ENCODE measurements around the gene RPS6KA2.

RPS6KA2 gene

DNA sequence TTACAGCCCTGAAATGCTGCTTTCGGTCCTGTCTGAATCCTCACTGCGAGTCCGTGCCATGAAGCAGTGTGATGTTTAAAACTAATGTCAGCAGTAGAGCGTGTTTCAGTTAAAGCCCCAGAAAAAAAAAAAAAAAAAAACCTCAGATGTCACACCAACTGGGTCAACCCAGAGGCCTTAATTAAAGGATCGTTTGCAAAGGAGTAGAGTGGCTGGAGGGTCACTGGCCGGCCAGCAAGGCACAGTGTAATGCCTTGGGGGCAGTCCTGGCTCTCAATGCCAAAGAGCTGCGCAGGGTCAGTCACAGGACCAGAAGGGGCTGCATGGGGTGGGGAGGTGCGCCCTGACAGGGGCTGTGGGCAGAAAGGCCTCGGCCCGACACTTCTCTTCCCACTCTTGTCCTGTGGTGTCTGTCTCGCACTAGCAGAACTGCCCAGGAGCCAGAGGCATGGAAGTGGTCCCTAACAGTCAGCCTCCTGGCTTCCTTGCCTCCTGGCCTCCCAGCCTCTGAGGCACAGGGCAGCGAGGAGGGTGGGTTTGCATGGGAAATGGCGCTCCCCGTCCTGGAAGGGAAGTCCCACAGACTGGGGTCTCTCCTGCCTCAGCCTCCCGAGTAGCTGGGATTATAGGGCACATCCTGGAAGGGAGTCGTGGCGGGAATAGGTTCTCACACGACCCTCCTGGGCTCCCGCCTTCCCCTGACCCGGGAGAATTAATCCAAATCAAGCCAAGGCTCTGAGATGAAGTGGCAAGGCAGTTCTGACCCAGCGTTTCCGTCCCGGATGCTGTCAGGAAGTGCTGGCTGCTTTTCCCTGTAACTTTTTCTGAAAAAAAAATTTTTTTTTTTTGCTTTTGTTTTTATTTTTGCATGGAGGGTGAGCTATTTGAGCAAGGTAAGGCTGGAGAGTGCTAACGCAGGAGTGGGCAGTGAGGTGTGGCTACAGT, 190.6 kb downstream of the RPS6KA2 start:
- no peak for DNase-seq

DNA sequence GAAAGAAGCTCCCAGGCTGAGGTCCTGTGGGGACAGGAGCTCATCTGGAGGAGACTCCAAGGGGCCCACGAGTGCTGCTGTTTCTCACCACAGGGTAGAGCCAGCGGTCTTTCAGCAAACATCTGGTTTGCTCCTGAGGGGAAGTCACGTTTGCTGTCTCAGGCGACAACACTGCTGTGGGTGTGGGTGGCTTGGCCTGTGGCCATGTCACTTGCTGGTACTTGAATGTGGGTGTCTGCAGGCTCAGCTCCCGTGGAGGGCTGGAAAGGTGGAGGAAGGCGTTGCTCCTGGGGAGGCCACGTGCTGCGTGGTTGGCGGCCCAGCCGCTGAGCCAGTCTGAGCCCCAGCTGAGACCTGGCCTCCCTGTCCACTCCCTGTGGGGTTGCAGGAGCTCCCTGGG, 191.5 kb downstream of the RPS6KA2 start:
- no peak for DNase-seq

DNA sequence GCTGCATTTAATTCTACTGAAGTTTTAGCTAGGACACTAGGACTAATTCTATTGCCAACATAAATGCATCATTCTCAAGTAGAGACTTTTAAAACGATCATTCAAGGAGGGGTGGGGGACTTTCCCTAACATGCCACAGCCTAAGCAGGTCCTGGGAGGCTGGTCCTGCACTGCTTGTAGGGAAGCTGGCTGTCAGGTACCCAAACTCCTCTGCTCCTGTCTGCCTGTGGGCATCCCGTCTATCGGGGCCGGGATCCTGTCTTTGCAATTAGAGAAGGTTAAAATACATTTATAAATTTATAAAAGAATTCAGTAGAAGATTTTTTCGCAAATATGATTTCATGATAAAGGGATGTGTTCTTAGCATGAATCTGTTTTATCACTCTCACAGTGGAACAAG, 192.7 kb downstream of the RPS6KA2 start:
- no peak for DNase-seq

DNA sequence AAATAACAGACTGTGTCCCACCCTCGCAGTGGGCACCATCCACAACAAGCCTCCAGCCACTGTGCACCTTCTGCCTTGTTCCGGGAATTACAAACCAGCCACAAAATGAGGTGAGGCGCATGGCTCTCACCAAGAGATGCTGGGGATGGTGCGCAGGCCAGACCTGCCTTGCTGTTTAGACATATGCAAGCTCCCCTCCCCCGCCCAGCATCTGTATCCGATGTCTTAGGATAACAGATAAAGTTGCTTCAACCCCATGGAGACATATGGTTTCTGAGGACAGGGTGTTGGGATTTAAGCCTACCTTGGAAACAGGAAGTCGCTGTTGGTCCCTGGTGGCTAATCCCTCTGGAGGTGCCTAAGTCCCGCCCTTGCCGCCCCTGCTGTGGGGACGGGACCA, 194.0 kb downstream of the RPS6KA2 start:
- no peak for DNase-seq

DNA sequence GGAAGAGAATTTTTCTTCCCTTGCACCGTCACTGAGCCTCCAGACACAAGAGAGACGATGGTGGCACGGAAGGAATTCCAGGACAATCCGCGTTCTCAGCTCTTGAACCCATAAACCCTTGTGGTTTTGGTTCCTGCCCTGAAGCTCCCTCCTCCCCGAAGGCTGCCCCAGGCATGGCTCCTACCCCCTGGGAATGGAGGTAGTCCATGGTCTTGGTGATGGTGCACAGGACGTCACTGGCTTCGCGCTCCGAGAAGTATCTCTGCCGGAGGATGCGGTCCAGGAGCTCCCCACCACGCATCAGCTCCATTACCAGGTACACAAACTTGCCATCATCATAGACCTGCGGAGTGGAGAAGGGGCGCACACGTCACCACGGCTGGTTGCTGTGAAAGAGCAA, 196.8 kb downstream of the RPS6KA2 start:
- DNase-seq: no peak

DNA sequence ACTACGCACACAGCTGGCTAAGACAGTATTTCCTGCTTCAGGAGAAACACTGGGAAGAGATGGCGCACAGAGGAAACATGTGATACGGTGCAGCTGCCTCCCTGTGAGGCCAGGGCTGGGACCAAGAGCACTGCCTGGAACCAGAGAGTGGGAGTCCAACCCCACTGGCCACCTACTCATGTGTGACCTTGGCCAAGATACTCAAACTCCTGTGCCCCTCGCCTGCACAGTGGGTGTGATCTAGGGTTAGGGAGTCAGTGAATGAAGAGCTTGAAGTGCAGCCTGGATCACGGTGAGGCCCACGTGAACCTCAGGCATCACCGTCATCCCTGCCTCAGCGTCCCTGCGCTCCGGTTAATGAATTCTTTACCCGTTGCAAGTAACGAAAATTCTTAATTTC, 202.6 kb downstream of the RPS6KA2 start:
- no peak for DNase-seq

DNA sequence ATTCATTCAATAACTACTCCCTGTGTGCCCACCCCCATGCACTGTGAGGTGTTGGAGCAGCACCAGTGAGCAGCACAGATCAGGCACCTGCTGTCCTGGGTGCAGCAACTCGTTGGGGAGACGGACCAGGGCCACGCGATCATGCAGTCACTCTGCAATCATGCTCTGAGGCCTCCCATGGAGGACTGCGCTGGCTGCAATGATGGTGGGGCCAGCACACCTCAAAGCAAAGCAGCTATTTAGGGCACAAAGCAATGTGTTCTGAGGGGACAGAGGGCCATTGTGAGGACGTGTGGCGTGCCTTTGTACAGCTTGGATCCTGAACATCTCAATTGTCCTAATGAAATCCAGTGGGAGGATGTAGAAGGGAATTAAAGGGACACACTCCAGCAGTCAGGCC, 203.3 kb downstream of the RPS6KA2 start:
- DNase-seq: no peak

DNA sequence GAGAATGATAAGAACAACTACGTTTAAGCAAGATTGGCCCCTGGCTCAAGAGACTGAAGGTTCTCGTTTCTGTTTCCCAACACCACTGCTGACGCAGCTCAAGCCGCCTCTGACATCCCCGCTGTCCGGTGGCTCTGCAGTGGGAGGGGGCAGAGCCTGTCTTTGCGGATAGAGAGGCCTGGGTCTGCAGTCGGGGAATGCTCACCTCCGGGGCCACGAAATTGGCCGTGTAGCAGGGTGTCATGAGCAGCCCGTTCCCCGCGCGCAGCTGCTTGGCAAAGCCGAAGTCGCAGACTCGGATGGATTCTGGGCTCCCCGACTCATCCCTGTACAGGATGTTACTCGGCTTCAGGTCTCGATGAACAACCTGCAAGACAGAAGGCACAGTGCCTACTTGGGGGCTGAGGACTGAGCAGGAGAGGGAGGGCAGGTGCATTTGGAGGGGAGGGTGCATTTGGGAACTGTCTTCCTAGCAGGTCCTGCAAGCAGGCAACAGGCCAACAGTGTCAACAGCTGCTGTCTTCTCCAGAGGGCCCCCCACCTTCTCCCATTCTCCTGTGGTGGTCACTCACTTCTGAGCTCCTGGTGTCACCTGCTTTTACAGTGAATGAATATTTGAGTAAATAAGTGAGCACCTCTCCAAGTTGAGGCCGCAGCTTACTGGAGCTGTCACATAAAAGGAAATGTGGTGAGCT, 203.9 kb downstream of the RPS6KA2 start:
- DNase-seq: no peak

DNA sequence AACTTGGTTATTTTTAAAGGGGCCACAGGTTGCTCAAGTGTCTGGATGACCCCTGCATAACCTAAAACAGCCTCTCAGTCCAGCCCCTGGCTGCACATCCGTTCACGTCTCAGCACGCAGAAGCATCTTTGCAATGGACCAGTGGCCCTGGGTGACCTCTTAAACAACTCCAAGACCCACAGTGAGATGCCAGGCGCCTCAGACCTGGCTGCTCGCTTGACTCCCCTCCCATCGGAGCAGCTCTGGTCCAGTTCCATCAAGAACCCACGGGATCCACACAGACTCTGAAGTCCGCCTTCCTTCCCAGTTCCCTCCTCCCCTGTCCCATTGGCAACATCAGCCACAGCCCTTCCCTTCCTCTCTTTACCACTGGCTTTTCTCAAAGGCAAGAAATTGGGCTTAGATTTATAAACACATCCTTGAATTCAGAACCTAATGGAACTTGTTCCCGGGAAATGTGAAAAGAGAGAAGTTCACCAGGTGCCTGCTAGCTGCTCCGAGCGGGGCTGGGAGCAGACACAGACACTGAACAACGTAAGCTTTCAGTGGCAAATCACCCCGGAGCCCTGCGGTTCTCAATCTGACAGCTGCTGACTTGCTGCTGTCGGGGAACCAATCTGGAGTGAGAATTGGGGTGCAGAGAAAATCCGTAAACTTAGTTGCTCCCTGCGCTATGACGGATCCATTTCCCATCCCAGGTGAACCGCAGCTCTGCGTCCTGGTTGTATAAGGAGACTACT, 204.7 kb downstream of the RPS6KA2 start:
- DNase-seq: no peak

DNA sequence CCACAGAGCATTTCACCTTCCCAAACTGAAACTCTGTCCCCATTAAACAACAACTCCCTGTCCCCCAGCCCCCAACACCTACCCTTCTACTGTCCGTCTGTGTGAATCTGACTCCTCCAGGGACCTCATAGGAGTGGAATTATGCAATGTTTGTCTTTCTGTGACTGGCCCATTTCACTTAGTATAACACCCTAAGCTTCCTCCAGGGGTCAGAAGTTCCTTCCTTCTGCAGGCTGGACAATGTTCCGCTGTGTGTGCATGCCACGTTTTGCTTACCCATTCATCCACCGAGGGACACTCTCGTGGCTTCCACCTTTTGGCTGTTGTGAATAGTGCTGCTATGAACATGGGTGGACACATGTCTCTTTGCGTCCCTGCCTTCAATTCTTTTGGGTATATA, 206.7 kb downstream of the RPS6KA2 start:
- no peak for DNase-seq

DNA sequence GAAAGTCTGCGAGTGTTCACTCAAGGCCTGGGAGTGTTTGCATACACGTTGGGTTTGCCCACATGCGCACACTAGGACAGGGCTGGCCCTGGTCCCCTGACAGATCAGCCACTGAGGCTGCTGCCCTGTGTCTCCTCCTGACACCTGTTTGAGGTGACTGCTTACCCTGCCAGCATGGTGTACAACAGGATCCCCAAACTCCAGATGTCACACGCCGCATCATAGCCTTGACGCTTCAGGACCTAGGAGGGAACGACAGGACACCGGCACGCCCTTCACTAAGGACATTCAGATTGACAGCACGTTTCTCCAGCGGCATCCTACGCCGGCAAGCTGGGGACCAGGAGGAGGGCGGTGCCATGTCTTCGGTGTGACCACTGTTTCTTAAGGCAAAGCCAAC, 207.3 kb downstream of the RPS6KA2 start:
- DNase-seq: no peak

DNA sequence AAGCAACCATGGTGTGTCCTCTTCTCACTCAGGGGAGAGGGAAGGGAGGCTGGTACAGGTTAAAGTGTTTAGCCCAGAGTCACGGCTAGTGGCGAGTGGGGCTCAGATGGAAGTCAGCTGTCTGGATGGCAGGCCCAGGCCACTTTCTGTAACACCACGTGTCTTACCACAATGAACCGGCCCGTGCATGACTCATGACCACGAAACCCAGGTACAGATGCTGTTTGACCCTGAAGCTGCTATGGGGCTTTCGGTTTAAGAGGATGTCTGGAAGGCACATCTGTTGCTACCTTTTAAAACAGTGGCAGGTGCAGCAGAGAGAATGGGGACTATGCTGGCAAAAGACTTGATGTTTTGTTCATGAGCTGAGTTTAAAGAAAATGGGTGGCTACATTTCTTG, 207.8 kb downstream of the RPS6KA2 start:
- DNase-seq: peak; percentile 78

DNA sequence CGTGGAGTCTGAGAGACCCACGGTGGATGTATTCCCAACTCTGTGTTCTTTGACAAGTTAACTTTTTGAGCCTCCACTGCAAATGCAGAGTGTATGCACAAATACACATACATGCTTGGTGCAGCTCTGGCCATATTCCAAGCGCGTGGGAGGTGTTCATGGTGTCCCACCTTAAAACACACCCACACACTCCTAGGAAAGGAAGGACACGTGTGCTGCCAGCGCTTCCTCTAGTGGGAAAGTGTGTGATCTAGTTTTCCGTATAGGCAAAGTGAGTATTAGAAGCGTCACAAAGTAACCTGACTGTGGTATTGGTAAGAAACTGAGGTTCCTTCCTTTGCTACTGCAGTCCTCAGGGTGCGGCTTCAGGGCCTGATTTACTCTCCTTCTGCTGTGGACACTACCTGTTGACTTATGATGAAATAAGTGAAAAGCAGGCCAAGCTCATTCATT, 208.3 kb downstream of the RPS6KA2 start:
- DNase-seq: no peak

DNA sequence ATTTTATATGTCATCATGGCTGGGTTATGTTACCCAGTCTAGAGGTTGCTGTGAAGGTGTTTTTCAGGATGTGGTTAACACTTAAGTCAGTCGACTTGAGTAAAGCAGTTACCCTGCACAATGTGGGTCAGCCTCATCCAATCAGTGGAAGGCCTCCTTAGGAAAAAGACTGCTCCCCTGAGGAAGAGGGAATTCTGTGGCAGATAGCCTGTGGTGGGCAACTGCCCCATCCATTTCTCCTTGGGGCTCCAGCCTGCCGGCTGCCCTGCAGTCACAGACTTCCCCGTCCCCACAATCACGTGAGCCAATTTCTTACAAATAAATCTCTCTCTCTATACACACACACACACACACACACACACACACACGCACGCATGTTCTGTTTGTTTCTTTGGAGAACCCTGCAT, 209.8 kb downstream of the RPS6KA2 start:
- DNase-seq: peak; percentile 12

DNA sequence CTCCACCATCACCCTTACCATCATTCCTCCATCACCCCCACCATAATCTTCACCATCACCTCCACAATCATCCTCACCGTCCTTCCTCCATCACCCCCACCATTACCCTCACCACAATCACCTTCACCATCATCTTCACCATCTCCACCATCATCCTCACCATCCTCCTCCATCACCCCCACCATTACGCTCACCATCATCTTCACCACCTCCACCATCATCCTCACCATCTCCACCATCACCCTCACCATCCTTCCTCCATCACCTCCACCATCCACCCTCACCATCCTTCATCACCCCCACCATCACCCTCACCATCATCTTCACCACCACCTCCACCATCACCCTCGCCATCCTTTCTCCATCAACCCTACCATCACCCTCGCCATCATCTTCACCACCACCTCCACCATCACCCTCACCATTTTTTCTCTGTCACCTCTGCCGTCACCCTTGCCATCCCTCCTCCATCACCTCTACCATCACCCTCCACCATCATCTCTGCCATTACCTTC, 211.2 kb downstream of the RPS6KA2 start:
- DNase-seq: no peak

DNA sequence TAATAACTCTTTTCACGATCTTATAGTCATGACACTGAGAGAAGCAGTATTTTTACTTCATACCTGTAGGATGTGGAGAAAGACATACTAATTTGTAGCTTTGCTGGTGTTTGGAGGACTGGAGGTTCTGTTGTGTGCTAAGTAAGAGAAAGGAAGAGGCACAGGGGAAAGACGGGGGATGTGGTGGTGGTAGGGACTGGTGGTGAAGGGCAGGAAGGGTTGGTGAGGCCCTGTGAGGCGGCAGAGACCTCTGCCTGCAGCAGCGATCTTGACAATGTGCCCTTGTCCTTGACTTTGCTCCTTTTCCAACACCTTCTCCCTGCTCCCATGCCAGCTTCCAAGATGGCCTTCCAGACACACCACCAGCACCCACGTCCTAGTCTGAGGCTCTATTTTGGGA, 211.7 kb downstream of the RPS6KA2 start:
- DNase-seq: no peak

DNA sequence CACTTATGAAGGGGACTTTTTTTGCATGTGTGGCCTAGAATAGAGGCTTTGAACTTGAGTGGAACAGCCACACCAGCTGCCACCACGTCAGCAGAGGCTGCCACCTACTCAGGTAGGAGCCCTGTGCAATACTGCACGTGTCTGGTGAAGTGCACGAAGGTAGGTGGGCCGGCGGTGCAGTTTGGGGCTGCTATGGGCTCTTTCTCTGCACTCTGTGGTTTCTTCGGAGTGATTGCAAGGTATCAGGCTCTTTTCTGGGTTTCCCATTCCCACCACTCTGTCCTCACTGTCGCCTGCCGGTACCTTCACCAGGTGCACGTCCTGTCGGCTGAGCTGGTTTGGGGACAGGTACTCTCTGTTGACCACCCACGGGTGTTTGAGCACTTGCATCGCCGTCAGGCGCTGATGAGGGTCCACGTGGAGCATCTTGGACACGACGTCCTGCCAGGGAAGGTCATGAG, 213.5 kb downstream of the RPS6KA2 start:
- no peak for DNase-seq

DNA sequence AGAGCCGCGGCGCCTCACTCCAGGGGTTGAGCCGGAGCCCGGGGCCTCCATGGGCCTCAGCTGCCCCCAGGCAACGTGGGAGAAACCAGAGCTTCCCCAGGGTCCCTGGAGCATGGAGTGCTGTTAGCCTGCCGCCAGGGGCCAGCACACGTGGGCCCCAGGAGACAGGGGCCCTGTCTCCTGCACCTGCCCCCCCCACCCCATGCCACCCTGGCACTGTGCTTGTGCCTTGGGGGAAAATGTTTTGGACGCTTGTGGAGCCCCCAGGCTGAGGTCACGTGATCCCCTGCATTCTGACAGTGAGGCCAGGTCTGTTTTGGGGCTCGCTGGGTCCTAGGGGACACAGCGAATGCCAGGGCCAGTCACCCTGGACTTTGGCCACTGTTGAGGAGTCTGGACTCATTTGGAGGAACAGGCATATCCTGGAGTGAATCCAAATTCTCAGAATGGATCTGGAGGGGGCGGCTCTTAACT, 214.1 kb downstream of the RPS6KA2 start:
- no peak for DNase-seq

DNA sequence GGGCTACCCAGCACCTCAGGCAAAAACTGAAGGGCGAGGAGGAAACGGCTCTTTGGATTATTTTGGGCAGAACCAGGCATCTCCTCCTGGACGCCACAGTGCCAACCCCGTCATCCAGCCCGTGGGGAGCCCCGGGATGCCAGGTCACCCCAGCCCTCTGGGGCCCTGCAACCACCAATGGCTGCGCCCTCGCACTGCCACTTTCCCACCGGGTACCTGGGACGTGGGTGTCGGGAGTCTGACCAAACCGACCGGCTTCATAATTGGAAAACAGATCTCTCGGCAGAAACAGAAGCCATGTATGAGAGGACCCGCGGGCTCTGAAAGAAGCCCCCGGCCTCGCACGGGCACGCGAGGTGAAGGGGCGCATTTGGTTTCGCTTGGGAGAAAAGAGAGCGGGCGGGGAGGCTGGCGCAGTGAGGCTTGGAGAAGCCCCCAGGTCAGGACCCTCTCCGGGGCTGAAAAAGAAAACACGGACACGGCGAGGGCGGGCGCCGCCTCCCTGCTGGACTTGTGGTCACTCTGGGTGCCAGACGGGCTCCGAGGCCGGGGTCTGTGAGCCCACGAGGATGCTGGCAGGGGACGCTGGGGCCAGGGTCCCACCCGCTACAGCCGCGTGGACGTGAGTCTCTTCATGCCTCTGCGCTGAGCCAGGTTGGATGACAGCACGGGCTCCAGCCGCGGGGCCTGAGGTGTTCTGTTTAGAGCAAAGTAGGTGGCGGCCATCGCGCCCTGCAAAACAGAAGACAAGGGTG, 214.7 kb downstream of the RPS6KA2 start:
- DNase-seq: no peak

DNA sequence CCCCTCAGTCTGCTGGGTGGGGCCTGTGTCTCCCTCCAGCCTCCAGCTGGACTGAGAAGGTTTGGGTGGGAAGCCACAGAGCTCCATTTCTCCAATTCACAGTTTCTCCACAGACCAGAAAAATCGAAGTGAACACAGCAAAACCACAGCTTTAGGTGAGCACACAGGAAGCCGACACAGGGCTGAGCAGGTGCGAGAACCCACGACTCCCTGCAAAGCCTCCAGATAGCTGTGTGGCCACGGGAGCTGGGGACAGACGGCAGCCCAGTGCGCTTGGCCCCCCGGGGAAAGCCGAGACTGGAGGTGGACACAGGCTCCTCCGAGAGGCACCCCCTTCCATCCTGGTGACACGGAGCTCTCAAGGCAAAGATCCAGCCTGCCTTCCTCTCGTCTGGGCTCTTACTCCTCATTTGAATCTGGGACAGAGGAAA, 215.3 kb downstream of the RPS6KA2 start:
- DNase-seq: peak; percentile 13

DNA sequence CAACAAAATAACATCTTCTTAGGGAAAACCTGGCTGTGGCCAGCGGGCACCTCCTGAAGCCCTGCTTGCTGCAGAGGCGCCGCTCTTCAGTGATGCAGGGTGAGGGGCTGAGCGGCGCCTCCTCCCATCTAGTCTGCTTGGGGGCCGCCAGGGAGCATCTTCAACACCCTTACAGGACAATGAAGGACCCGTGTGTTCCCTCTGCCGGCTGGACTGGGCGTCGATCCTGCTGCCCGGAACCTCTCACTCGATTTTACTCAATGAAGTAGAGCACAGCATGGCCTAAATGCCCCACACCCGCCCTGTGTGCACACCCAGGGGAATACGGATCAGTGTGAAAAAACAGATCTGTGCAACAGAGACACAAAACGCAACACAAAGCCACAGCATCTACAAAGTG, 215.8 kb downstream of the RPS6KA2 start:
- no peak for DNase-seq

DNA sequence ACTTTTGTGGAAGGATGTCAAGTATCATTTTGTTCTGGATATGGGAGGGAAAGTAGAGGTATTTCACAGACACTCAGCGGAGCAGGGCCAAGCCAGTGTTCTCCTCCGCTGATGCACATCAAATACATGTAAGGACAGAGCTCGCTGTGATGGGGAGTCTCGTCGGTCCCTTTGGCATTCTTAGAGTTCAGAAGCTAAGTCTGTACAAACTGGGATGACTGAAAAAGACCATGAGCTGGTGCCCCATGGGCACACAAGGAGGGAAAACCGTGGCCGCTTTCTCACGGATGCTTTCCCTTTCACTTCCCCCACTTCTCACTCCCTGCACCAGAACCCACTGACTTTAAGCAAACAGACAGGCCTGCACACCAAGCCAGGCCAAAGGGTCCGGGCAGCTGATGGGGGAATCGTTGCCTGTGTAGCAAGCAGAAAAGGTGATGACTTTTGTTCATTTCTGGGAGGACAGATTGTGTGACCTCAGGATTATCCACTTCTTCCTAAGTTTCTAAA, 216.6 kb downstream of the RPS6KA2 start:
- no peak for DNase-seq

Measured in NK-92 treated with Interleukin-12 subunit alpha and Interleukin-12 subunit beta, amount 100 ng/mL, for 24 hours (cell line).